Keratinocyte (primary cell): Measurements from ENCODE around the gene ARL5A.

Source experiments
- EZH2 ChIP-seq: IDR thresholded peaks from one replicate; pipeline ENCODE4 v1.6.1; 2012; ENCODE audit warnings: inconsistent platforms, mild to moderate bottlenecking, low read length, moderate library complexity
- TF ChIP-seq, protein P1 (sequence below), 3 experiments: IDR thresholded peaks in 1 of 3; conservative IDR thresholded peaks in 1 of 3; optimal IDR thresholded peaks in 1 of 3; 2 replicates in 2 of 3; 3 replicates in 1 of 3; pipeline versions ENCODE3 to v1.5.1; 2011; ENCODE audit warnings: low read length in 3 of 3, mild to moderate bottlenecking in 3 of 3, moderate library complexity in 2 of 3, control low read depth in 1 of 3, inconsistent platforms in 1 of 3; ENCODE audit not compliant: insufficient read depth in 2 of 3; ENCODE audit errors: extremely low read depth in 1 of 3

DNA sequence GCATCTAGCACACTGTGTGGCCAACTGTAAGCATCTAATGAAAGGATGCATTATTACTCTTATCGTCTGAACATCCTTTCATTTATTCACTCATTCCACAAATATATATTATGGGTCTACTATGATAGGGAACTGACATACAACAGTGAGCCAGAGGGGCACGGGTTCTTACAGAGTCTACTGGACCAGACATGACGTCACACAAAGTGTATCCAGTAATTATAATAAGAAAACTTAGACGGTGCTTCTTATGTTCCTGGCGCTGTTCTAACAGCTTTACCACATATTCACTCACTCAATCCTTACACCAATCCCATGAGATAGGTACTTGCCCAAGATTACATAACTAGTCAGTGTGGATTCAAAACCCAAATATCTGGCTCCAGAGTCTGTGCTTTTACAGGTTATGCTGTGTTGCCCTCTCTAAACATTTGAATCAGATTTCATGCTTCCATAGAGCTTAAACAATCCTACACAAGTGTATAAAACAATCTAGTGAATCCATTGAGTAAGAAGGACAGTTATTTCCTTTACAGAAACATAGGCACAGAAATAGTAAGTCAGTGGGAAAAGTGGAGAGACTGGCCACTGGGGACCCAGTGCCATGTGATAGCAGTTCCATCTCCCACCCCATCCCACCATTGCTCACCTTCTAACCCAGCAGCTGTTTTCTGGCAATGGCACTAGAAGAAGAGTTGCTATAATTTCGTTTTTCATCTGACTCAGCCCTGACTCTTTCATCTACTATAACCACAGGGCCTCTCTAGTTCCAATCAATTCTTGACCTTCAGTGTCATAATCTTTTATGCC lies 24.2 kb upstream of the ARL5A start:
- TF ChIP-seq, protein P1, sequence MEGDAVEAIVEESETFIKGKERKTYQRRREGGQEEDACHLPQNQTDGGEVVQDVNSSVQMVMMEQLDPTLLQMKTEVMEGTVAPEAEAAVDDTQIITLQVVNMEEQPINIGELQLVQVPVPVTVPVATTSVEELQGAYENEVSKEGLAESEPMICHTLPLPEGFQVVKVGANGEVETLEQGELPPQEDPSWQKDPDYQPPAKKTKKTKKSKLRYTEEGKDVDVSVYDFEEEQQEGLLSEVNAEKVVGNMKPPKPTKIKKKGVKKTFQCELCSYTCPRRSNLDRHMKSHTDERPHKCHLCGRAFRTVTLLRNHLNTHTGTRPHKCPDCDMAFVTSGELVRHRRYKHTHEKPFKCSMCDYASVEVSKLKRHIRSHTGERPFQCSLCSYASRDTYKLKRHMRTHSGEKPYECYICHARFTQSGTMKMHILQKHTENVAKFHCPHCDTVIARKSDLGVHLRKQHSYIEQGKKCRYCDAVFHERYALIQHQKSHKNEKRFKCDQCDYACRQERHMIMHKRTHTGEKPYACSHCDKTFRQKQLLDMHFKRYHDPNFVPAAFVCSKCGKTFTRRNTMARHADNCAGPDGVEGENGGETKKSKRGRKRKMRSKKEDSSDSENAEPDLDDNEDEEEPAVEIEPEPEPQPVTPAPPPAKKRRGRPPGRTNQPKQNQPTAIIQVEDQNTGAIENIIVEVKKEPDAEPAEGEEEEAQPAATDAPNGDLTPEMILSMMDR (optimal IDR thresholded peaks at IDR 0.05 in 1 of 3, IDR thresholded peaks at IDR 0.05 in 1 of 3, conservative IDR thresholded peaks at IDR 0.05 in 1 of 3; ENCODE audit: extremely low read depth in 1 of 3, insufficient read depth in 2 of 3, low read length in 3 of 3), result no peak
- no peak for TF ChIP-seq EZH2
